Endometrium (tissue), 2 donors: Measurements from ENCODE around the gene SLC4A5.
"Not testable (repeated sequence)": the region's sequence is repeated elsewhere in the genome, so short reads cannot be mapped to it uniquely, and the experiment has no call there.

Experiments used
- FAIRE-seq: peaks from 2 replicates; lab custom pipeline; 2012; peaks lifted over from hg19 to GRCh38; lab: Jason Lieb, UNC
- donor health status: control.
- donor health status: control.

Gene SLC4A5

GRCh38 chr2:74364533-74365505 is 21.6 kb upstream of the SLC4A5 start:
- FAIRE-seq, result no peak

DNA sequence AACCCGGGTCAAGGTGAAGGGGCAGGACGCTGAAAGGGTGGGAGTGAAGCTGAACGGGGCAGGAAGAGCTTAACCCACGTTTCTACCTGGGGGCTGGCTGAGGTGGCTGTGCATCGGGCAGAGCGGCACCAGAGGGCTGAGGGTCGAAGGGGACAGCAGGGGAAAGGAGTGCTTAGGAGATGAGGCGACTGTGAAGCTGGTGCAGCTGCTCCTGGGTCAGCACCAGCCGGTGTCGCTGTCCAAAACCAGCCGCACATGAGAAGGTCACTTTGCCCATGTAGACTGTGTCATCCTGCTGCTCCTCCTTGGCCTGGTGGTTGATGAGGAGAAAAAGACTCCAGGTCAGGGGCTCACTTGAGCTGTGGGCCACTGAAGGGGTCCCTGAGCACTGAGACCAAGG is 18.1 kb upstream of the SLC4A5 start:
- FAIRE-seq, result no peak

DNA sequence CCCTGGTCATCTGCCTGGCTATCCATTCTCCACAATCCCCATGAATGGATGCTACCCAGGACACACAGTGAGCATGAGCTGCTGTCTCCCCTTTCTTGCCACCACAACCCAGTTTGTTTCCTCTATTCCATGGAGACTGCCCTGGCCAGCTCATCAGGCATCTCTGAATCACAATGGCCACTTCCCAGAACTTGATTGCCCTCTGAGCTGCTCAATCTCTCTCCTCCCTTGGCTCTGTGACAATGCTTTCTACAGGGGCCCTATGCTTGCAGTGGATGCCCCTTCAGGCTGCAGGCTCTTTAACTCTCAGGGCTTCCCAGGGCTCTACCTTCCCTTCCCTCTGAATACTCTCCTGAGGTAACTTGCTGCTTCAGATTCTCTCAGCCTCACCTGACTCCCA is 14.4 kb upstream of the SLC4A5 start:
- FAIRE-seq, result no peak

- FAIRE-seq, result no peak
These were observed 6.7 kb upstream of the SLC4A5 start for GRCh38 chr2:74349889-74350288.

DNA sequence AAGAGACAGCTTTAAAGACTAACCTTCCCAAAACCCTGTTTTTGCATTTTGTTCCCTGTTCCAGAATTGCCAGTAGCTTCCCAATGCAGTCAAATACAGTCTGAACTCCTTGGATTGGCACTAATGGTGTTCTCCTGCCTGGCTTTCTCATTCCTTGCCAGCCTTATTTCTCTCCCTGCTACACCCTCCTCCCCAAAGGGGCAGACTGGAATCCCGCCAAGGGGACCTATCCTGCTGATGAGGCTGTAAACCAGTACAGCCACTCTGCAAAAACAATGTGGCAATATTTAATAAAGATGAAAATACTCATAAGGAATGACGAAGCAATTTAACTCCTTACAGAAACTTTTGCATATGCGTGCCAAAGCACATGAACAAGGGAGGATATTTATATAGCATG is 4.5 kb upstream of the SLC4A5 start:
- no peak for FAIRE-seq

DNA sequence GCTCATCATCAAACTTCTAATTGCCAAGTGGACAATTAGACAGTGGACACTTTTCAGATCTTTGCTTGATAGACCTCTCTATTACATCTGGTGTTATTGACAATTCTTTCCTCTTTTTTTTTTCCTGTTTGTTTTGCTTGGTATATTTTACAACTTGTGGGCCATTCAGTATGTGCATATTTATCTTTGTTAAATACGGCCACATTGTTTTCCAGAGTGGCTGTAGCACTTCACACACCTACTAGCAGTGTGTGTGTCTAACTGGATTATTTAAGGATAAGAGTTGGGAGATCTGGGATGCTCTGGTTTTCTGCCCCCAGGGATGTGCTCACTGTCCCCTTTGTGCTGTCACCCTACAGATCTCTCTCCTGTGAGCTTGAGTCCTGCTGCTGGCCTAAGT is 4.1 kb upstream of the SLC4A5 start:
- FAIRE-seq, result no peak

DNA sequence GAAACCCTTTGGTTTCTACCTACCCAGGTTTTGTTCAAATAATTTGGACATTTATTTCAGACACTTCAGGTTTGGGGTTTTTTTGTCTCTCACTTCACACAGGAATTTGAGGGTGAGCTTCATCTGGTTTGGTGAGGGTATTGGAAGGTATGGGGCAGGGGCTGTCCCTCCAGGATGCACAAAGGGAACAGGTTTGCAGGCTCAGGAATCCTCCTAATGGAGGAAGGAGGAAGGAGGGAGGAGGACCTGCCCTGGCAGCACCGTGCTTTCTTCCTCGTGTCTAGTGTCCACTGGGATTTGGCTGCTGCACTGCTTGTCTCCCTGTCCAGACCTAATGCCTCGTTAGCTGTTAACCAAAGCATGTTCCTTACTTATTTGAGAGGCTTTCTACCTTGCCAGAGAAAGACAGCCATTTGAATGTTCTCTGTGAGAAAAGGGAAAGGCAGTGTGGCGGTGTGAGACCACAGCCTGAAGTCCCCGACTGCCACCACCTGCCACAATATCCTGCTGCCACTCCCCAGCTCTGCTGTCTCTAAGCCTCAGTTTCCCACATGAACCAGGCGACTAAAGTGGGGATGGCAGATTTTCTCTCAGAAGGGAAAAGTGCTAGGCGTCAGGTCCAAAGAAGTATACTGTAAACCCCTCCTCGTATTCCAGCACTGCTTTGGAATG is 2.2 kb upstream of the SLC4A5 start:
- no peak for FAIRE-seq

DNA sequence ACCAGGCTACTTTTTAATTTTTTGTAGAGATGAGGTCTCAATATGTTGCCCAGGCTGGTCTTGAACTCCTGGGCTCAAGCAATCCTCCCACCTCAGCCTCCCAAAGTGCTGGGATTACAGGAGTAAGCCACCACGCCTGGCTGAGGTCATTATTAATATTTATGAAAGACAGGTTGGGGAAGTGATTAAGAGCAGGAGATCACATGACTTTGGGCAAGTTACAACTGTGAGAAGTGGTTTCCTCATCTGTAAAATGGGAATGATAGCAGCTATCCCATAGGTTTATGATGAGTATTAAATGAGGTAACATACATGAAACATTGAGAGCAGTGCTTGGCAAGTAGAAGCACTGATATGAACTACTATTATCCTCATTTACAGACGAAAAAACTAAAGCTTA is 7.0 kb downstream of the SLC4A5 start:
- not testable (repeated sequence) for FAIRE-seq

- FAIRE-seq, result no peak
These were observed 8.3 kb downstream of the SLC4A5 start for GRCh38 chr2:74334931-74335333.

GRCh38 chr2:74333896-74334586 is 9.2 kb downstream of the SLC4A5 start:
- FAIRE-seq, result no peak

DNA sequence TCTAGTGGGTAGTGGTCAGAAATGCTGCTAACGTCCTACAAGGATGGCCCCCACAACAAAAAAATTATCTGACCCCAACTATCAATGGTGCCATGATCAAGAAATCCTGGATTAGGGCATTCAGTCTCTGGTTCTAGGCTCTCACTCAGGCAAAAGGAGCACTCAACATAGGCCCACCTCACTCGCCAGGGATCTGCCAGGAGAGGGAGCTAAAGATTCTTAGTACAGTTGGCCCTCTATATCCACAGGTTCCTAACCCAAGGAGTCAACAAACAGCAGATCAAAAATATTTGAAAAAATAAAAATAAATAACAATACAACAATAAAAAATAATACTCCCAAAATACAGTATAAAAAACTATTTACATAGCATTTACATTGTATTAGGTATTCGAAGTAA is 10.0 kb downstream of the SLC4A5 start:
- no peak for FAIRE-seq

GRCh38 chr2:74332550-74333174 is 10.6 kb downstream of the SLC4A5 start:
- FAIRE-seq, result no peak

- no peak for FAIRE-seq
These were observed 14.6 kb downstream of the SLC4A5 start for GRCh38 chr2:74328573-74328972.

DNA sequence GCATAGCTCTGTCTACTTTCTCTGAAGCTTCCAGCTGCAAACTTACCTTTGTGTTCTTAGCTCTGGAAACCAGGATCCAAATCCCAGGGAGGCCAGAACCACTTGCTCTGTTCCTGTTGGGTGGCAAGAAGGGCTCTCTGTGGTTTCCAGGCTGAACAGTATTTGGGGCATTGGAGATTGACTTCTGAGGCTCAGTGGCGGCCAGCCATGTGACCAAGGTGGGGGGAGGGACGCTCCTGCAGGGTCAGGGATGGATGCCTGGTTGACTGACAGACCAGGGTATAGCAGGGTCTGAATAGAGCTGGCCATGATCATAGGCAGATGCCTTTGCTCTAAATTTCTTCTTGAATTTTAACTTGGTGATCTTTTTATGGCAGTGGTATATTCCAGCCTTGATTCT is 15.1 kb downstream of the SLC4A5 start:
- no peak for FAIRE-seq

DNA sequence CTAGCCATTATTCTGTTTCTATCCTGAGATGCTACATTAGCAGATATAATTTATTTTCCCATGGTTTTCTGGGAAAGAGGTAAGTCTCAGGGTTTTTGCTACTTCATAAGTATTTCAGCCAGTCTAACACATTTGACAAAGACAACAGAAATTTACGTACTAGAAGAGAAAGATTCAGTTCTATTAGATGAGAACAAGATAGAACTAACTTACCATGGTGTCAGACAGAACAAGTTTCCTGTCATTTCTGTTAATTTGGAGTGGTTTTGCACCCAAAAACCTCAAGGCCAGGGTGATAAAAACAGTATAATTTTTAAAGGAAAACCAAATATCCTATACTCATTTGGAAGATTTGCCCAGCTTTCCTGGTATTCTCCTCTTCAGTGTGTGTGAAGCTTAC is 15.6 kb downstream of the SLC4A5 start:
- FAIRE-seq, result no peak

DNA sequence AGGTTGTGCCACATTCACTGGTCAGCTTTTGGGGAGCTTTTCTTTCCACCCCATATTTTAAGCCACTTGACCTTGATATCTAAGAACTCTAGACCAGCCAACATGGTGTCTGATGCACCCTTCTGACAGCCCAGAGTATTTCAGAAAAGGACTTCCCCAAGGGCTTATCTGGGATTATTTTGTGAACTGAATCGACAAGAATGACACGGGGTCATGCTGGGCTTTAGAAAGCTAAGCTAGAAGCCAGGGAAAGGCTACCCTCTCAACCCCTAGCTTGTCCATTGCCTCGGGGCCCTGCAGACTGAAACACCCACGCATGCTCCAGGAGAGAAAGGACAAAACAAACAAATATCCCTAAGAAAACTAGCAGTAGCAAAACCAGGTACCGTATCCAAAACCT is 16.0 kb downstream of the SLC4A5 start:
- FAIRE-seq, result no peak

- no peak for FAIRE-seq
These were observed 17.4 kb downstream of the SLC4A5 start for GRCh38 chr2:74325815-74326214.

GRCh38 chr2:74321737-74322136 is 21.5 kb downstream of the SLC4A5 start:
- no peak for FAIRE-seq

- no peak for FAIRE-seq
These were observed 25.5 kb downstream of the SLC4A5 start for GRCh38 chr2:74317701-74318100.

GRCh38 chr2:74316627-74317295 is 26.5 kb downstream of the SLC4A5 start:
- FAIRE-seq, result no peak

GRCh38 chr2:74314107-74314506 is 29.1 kb downstream of the SLC4A5 start:
- no peak for FAIRE-seq

DNA sequence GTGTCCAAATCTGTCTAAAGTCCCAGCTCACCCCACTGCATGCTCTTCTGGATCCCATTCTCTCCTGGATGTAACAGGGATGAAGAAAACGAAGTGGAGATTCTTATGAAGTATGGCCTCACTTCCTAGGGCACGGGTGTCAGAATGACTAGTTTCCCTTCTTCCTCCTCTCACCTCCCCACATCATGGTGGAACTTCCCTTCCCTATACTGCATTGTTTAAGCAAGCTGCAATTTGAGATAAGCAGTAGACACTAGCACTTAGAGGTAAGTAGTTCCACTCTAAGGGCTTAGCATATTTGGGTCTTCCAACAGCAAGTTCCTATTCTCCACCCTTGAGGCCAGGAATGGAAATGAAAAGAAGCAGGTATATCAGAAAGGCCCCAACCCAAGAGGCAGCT is 29.7 kb downstream of the SLC4A5 start:
- no peak for FAIRE-seq
